IPS-18c (cell line): ENCODE data around the gene CEP295NL.
A peak's percentile ranks its signal among the peaks of the same experiment; 100 is the strongest.
"Not testable (repeated sequence)": the region's sequence is repeated elsewhere in the genome, so short reads cannot be mapped to it uniquely, and the experiment has no call there.

Experiments used
- H3K4me3 ChIP-seq: 2 replicates; pipeline ENCODE4 v1.7.0; 2013; ENCODE audit warnings: low read depth, mild to moderate bottlenecking, low read length, moderate library complexity; ENCODE audit not compliant: insufficient read depth
- H3K9me3 ChIP-seq: one replicate; pipeline ENCODE4 v1.6.1; 2013; ENCODE audit warnings: mild to moderate bottlenecking, low read length, moderate library complexity; ENCODE audit not compliant: control insufficient read depth, insufficient read depth

CEP295NL gene

DNA sequence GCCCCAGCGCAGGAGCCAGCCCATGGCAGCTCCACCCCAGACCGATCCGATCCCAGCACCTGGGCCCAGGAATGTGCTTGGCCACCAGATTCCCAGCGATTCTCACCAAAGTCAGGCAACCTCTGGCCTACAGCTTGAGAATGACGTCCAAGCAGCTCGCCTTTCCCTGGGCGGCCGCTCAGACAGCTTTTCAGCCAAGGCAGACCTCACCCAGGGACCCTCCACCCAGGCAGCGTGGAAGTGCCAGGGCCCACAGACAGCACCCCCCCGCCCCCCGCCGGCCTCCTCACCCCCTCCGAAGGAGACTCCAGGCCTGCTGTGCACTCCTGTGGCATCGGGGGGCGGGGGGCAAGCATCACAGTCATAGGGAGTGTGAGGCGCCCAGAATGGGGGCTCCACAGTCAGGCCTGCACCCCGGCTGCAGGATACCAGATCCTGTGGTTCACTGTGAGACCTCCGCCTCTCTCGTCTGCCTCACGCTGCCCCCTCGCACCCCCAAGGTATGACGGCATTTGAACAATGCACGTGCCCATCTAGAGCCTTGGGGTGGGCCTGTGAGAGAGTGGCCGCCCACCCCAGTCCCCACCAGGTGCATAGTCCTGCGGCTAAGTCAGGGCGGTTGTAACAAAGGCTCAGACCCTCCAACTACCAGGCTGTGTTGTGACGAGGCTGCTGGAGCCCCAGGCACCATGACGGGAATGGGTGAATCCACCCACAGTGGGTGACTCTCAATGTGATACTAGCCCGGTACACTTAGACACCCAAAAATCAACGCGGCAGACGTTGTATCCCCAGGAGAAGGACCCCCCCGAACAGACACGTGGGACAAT, 6.0 kb downstream of the CEP295NL start:
- no peak overlapping the region for H3K4me3 ChIP-seq
- H3K9me3 ChIP-seq, result no peaks in the 10 kb centered on the region

DNA sequence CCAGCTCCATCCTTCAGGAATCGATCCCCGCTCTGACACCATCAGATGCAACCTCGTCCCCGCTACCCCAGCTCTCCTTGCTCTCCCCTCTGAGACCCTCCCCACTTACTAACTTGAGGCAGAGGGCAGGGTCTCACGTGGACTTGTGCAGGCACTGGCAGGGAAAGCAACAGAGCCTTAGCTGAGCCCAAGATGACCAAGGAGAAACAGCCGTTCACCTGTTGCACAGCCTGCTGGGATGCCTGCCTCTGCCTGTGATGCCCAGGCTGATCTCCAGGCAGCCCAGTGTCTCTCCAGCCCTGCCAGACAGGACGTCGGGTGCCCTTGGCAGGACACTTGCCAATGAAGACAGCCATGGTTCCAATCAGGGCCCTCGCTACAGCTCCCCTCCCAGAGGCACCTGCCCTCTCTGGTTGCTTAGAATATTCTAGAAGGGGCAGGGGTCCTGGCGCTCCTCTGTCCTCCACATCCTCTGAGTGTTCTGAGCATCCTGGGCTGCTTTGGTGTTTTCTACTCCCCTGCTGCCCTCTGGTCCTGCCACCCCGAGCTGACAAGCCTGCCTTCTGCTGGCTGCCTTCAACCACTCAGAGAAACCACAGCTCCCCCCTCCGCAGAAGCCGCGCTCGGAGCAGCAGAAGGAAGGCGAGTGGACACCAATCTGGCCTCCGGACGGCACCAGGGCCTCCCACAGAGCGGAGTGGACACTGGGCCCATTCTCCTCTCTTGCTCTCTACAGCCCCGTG, 6.7 kb downstream of the CEP295NL start:
- Histone ChIP-seq H3K9me3 (no peaks in the 10 kb centered on the region), H3K4me3 (no peak overlapping the region)

DNA sequence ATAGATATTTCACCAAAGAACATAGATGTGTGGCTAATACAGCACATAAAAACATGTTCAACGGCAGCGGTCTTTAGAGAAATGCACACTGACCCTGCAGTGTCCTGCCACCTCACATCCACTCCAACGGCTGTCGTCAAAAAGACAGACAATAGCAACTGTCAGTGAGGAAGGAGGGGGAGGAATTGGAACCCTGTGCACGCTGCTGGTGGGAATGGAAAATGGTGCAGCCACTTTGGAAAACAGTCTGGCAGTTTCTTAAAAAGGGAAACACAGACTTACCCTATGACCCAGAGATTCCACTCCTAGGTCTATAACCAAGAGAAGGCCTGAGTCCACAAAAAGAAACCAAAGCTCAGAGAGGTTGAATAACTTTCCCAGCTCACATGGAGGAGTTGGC, 7.7 kb downstream of the CEP295NL start:
- Histone ChIP-seq H3K4me3 (no peak overlapping the region), H3K9me3 (no peaks in the 10 kb centered on the region)

DNA sequence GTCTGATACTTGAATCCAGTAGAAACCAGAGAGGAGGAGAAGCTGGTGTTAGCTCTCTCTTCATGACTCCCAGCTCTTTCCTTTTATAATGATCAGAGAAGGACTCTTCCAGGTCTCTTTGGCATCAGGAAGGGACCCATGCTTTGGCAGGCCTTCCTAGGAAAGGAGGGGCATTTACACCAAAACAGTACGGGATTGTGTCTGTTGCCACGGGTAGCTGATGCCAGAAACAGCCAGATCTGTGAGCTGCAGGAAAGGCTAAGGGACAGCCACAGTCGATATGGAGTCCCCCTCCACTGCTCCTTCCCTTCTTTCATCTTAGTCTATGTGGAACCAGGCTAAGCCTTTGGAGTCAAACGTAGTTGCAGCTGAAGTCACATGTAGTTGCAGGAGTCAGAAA, 9.3 kb downstream of the CEP295NL start:
- no peak overlapping the region for H3K4me3 ChIP-seq
- no peaks in the 10 kb centered on the region for H3K9me3 ChIP-seq

DNA sequence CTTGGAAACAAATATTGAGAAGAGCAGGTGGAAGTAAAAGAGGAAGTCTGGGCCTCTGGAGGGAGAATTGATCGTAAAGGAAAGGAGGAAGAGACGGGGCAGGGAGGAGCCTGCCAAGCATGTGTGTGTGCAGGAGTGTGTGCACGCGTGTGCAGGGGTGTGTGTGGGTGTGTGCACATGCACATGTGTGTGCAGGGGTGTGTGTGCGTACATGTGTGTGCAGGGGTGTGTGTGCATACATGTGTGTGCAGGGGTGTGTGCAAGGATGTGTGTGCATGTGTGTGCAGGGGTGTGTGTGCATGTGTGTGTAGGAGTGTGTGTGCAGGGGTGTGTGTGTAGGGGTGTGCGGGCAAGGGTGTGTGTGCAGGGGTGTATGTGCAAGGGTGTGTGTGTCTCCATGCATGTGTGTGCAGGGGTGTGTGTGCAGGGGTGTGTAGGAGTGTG, 10.0 kb downstream of the CEP295NL start:
- no peak overlapping the region for H3K4me3 ChIP-seq
- no peaks in the 10 kb centered on the region for H3K9me3 ChIP-seq

DNA sequence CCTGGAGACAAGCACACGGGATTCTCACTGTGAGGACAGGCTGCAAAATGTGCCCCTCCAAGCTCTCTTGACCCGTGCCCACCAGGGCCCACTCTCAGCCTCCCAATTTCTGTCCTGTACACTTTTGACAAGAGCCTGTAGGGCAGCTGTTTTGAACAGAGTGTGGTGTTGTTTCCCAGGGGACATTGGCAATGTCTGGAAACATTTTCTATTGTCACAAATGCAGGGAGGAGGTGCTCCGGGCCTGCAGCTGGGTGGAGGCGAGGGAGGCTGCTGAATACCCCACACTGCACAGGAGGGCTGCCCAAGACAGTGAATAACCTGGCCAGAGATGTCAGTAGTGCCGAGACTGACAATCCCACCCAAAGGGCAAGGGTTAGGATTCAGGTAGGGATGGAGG, 10.5 kb downstream of the CEP295NL start:
- Histone ChIP-seq H3K9me3 (no peaks in the 10 kb centered on the region), H3K4me3 (no peak overlapping the region)

DNA sequence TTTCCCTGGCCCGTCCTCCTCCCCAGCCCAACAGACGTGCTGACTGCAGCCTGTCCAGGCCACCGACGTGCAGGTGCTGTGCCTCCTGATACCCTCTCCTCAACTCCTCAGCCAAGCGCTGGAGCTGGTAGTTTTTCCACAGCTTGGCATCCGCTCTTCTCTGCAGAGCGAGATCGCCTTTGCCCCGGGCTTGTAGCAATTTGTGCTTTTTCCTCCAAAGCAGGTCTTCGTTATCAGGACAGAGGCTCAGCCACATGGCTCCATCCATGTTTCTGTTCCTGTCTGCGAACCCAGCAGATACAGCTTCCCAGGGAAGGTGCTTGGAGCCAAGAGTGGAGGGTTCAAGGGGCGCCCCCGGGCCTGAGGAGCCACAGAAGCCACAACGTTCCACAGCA, 10.9 kb downstream of the CEP295NL start:
- no peak overlapping the region for H3K4me3 ChIP-seq
- no peaks in the 10 kb centered on the region for H3K9me3 ChIP-seq

DNA sequence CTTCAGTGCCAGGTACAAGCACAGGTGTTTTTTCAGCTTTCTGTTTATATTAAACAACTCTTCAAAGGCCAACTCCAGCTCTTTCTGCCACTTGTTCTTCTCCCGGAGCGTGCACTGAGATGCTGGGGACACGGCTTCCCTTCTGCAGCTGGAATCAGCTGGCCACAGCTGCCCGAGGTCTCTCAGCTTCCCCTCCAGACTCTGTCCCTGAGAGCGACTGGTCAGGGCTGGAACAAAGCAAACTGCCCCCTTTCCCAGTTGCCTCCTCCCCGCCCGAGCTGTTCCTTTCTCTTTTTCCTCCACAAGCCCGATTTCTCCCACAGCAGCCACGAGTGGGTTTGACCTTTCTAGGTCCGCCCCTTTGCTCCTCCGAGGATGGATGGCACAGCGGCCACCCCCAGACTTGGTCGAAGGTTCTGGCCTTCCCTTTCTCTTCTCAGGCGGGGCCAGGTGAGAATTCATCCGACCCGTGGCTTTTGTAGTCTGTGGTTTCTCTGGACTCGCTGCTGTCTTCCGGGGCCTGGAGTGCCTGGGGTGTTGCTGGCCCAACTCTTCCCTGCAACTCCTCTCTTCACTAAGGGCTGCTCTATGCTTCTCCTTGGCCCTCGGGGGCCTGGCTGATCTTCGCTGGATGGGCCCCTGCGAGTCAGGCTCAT, 11.5 kb downstream of the CEP295NL start:
- no peaks in the 10 kb centered on the region for H3K9me3 ChIP-seq
- H3K4me3 ChIP-seq, result no peak overlapping the region

DNA sequence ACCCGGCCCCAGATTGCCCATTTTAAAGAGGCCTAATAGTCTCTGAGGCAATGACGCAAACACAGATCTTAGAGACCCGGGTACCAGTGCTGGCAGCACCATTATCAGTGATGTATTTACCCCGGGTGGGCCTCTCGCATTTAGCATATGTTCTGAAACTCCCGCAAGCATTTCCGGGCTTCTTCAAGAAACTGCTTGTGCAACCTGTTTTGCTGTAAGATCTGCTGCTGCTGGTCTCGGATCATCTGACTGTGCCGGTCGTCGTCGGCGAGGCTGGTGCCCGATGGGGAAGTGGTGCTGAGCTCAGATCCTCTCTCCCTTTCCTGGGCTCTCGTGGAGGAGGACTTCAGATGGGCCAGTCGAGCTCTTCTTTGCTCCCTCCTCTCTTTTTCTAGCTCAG, 12.5 kb downstream of the CEP295NL start:
- no peak overlapping the region for H3K4me3 ChIP-seq

DNA sequence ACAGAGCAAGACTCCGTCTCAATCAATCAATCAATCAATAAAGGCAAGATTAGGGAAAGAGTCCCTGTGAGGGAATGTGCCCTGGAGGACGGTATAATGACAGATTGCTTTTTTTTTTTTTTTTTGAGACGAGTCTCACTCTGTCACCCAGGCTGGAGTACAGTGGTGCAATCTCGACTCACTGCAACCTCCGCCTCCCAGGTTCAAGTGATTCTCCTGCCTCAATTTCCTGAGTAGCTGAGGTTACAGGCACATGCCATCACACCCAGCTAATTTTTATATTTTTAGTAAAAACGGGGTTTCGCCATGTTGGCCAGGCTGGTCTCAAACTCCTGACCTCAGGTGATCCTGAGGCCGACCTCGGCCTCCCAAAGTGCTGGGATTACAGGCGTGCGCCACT, 12.9 kb downstream of the CEP295NL start:
- H3K9me3 ChIP-seq, result not testable (repeated sequence)

More for the DNA sequence above, 12.5 kb downstream of the CEP295NL start:
- no peaks in the 10 kb centered on the region for H3K9me3 ChIP-seq

DNA sequence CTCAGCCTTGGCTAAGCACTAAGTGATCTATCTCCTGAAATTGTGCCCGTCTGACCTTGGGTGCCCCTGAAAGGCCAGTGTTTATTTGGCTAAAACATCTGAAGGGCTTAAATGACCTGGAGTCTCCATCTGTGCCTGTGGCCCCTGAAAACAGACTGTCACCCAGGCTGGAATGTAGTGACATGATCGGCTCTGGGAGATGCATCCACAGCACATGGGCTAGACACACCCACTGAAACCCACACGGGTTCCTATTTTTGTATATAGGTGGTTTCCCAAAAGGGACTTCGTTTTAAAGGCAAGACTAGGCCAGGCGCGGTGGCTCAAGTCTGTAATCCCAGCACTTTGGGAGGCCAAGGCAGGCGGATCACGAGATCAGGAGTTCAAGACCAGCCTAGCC, 13.5 kb downstream of the CEP295NL start:
- no peaks in the 10 kb centered on the region for H3K9me3 ChIP-seq
- H3K4me3 ChIP-seq, result no peak overlapping the region

More for the DNA sequence above, 12.9 kb downstream of the CEP295NL start:
- H3K4me3 ChIP-seq, result not testable (repeated sequence)

DNA sequence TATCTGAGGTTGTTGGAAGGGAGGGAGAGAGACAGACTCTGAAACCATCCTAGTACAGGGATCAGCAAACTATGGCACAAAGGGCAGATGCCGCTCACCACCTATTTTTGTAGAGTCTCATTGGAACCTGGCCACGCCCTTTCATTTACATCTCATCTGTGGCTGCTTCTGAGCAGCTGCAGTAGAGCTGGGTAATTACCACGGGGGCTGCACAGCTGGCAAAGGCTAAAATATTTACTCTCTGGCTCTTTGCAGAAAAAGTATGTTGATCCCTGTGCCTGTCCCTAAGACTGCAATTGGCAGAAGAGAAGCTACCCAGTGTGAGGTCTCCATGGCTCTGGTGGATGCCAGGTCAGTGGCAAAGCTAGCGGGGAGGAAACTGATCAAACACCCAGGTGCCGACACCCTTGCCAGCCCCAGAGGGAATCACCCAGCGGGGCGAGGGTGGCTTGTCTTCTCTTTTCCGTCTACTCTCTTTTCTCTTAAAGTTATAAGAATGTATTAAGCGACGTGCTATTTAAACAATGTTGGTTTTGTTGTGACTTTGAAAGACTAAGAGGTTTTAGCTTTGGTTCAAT, 14.0 kb downstream of the CEP295NL start:
- Histone ChIP-seq H3K4me3 (no peak overlapping the region), H3K9me3 (no peaks in the 10 kb centered on the region)

DNA sequence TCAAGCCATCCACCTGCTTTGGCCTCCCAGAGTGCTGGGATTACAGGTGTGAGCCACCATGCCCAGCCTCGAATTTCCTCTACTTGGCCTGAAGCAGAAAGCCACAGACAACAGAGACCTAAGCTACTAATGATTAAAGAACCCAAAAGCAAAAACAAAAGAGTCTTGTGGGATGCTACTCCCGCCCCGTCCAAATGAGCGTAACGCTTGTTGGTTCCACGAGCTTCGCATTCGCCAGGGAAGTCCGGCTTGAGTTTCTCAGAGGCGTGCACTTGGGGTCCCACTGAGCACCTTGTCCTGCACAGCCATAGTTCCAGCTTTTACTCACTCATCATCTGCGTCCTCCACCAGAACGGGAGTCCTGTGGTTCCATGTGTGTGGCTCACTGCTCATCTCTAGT, 16.0 kb downstream of the CEP295NL start:
- Histone ChIP-seq H3K9me3 (no peaks in the 10 kb centered on the region), H3K4me3 (no peak overlapping the region)

DNA sequence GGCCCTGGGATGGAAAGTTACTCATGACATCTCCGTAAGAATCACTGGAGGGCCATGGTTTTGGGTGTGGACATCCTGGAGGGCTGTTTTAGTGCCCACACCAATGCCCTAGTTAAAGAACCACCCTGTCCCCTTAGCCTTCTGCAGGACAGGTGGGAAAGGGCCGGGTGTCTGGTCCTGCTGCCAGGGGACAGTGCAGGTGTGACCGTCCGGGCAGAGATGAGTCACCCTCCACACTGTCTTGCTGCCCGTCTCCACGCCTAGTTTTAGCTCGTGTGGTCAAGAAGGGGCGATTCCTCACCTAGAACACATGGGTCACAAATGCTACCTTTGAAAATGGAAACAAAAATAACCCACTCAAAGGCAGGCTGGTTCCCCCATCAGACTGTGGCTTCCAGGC, 17.0 kb downstream of the CEP295NL start:
- H3K9me3 ChIP-seq, result no peaks in the 10 kb centered on the region
- no peak overlapping the region for H3K4me3 ChIP-seq

DNA sequence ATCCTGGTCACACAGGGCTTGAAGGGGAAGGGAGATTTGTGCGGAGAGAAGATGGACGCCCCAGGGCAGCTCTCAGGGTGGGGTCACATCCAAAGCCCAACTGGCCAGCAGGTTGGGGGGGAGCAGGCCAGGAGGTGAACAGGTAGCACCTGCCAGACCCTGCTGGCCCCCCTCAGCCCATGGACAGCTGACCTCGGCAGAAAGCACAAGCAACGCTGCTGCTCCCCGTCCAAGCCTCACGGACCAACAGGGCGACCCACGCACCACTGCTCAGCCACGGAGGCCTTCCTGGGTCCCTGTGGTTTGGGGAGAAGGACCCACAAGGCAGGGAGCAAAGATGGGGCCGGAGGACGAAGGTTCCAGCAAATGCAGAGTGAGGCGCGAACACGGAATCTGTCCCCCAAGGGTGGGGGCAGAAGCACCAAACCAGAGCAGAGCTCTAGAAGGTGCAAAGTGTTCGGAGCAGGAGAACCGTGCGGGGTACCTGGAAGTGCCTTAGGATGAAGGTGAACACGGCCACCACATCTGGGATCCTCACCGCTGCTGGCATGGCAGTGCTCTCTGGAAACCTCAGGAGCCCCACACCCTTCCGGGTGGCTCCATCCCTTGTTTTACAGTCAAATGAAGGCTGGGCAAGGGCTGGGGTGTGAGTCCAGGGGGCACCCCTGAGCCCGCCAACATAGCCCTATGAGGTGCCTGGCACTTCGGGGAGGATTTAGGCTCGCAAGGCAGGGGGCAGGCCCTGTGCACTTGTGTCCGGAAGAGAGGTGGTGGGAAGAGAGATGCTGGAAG, 17.9 kb downstream of the CEP295NL start:
- no peak overlapping the region for H3K4me3 ChIP-seq
- no peaks in the 10 kb centered on the region for H3K9me3 ChIP-seq

DNA sequence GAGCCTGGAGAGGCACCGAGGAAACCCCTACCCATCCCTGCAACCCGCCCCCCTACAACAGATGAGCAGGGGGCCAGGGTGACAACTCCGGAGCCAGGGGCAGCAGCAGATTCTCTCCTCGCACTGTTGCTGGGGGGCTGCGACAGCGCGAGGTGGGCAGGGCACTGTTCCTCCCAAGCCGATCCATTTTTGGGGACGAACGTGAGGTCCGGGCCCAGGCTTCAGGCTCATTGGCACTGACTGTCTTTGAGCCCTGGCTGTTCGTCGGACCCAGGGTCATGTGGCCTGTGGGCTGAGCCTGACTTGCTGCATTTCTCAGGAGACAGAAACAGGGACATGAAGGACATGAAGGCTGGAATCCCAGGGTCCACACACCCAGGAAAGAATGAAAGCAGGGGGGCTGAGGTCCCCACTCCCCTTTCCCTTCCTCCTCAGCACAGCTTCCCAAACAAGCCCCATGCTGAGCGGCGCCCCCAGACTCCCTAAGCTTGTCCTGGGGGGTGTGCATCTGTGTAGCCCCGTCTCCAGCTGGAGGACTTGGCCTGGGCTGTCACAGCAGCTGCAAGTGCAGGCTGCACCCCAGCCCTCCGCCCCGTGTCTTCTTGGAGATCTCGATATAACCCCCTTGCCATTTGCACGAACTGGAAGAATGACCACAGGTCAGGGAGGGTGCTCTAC, 18.7 kb downstream of the CEP295NL start:
- peak overlapping the region; percentile 26; the same call in 1 of the 2 replicates for H3K4me3 ChIP-seq
- no peaks in the 10 kb centered on the region for H3K9me3 ChIP-seq
